HUES64 (cell line): ENCODE results near the gene FAM32A.

ENCODE experiments used
- H3K27ac ChIP-seq: 2 replicates; pipeline ENCODE4 v1.7.0; 2013; ENCODE audit warnings: low read depth, low read length, inconsistent platforms
- H3K27me3 ChIP-seq: 2 replicates; pipeline ENCODE4 v1.6.1; 2013; ENCODE audit warnings: mild to moderate bottlenecking, low read length; ENCODE audit not compliant: insufficient read depth
- H3K36me3 ChIP-seq: 2 replicates; pipeline ENCODE4 v1.6.1; 2013; ENCODE audit warnings: mild to moderate bottlenecking, low read length; ENCODE audit not compliant: insufficient read depth
- H3K4me1 ChIP-seq: 2 replicates; pipeline ENCODE4 v1.6.1; 2013; ENCODE audit warnings: mild to moderate bottlenecking, low read length, moderate library complexity; ENCODE audit not compliant: insufficient read depth
- H3K4me3 ChIP-seq: 2 replicates; pipeline ENCODE4 v1.5.1; 2013; ENCODE audit warnings: mild to moderate bottlenecking, low read length, moderate library complexity
- H3K9ac ChIP-seq: 2 replicates; pipeline ENCODE4 v1.6.1; 2013; ENCODE audit warnings: mild to moderate bottlenecking, low read depth, low read length
- H3K9me3 ChIP-seq: 2 replicates; pipeline ENCODE4 v1.6.1; 2013; ENCODE audit warnings: low read depth, low read length; ENCODE audit not compliant: insufficient read depth
- WGBS: fragments of 150-250, 120-280 bp; methylation state at CpG from one replicate; pipeline ENCODE4 v1.1.7; 2013; ENCODE audit warnings: missing lambda C conversion rate; 5-methylcytosine and 5-hydroxymethylcytosine counted together

The FAM32A gene

DNA sequence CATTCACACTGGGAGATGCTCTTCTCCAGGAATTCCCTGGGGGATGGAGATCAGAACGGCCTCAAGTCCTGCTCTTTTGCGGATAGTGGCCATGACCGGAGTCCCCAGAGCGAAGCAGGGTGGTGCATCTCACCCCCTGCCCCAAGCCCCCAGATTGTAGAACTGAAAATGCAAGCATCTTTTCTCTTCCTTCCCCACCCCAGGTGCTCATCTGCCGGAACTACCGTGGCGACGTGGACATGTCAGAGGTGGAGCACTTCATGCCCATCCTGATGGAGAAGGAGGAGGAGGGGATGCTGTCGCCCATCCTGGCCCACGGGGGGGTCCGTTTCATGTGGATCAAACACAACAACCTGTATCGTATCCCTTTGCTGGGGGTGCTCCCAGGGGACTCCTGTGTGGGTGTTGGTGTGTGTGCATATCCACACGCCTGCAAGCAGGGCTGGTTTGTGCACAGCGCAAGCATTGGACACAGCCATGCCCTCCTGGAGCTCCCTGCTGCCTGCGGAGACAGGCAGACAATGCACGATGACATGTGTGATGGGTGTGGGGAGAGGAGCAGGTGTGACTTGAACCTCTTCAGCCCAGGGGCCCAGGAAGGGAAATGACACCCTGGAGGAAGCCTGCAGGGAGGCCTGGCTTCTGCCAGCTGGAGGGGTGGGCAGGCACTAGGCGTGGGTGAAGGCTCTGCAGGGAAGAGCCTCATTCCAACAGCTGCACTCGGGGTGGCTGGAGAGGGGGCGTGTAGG, 18.2 kb downstream of the FAM32A start:
- H3K9me3 ChIP-seq = no peaks in the 10 kb centered on the region
- H3K27ac ChIP-seq = no peak overlapping the region
- no peaks in the 10 kb centered on the region for H3K4me1 ChIP-seq
- no peak overlapping the region for H3K9ac ChIP-seq
- H3K27me3 ChIP-seq = no peaks in the 10 kb centered on the region
- WGBS = 95% methylated on average over 19 of the region's 19 CpGs
- H3K4me3 ChIP-seq = no peak overlapping the region
- peaks cover 16% of the 10 kb centered on the region; the same call in 1 of the 2 replicates for H3K36me3 ChIP-seq

DNA sequence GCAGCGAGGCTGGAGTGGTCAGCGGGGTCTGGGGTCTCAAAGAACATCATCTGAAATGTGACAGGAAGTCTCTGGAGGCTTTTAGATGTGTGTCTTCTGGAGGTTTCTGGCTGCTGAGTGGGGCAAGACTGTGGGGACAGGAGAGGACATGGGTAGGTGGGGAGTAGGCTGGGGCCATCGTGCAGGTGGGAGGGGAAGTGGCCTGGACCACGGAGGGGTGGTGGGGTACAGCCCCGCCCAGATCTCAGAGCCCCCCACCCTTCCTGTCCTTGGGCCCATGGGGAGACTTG, 18.7 kb downstream of the FAM32A start:
- peaks cover 21% of the 10 kb centered on the region for H3K36me3 ChIP-seq
- no peak overlapping the region for H3K27ac ChIP-seq
- no peak overlapping the region for H3K9ac ChIP-seq
- no peaks in the 10 kb centered on the region for H3K27me3 ChIP-seq
- H3K4me3 ChIP-seq = no peak overlapping the region
- no peaks in the 10 kb centered on the region for H3K4me1 ChIP-seq
- 84% methylated on average over 5 of the region's 5 CpGs for WGBS
- H3K9me3 ChIP-seq = no peaks in the 10 kb centered on the region

DNA sequence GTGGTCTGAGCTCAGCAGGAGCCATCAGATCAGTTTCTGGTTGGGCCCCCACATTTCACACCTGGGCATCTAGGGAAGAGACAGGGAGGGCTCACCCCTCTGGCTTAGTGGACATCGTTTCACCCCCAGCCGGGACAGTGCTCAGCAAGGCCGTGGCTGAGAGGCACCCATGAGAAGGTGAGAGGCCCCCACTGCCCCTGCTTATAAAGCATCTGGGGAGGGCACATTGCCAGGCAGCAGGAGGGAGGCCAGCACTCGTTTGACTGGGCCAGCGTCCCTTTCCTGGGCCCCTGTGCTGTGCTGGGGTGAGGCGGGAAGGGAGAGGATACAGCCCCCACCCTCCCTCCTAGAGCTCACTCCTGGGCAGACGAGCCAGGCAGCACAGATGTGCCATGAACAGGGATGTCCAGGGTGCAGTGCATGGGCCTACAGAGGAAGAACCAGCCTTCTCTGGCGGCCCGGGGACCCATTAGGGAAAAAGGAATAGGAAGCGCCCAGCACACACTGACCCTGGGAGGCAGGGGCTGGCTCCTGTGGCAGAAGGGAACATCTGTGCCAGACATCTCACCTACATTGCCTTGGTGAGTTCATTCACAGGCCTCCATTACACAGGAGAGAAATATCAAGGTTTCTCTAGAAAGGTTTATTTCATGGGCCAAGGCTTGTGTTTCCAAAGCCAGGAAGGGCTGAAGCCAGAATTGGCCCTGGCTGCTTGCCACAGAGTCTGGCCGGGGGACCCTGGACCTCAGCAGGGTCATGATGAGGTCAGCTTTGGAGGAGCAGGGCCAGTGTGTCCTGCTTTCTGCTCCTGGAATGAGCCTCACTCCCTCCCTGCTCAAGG, 20.2 kb downstream of the FAM32A start:
- H3K27me3 ChIP-seq = no peaks in the 10 kb centered on the region
- no peak overlapping the region for H3K4me3 ChIP-seq
- 96% methylated on average over 11 of the region's 11 CpGs for WGBS
- no peak overlapping the region for H3K27ac ChIP-seq
- H3K9me3 ChIP-seq = no peaks in the 10 kb centered on the region
- no peaks in the 10 kb centered on the region for H3K4me1 ChIP-seq
- H3K9ac ChIP-seq = no peak overlapping the region
- H3K36me3 ChIP-seq = peaks cover 36% of the 10 kb centered on the region

DNA sequence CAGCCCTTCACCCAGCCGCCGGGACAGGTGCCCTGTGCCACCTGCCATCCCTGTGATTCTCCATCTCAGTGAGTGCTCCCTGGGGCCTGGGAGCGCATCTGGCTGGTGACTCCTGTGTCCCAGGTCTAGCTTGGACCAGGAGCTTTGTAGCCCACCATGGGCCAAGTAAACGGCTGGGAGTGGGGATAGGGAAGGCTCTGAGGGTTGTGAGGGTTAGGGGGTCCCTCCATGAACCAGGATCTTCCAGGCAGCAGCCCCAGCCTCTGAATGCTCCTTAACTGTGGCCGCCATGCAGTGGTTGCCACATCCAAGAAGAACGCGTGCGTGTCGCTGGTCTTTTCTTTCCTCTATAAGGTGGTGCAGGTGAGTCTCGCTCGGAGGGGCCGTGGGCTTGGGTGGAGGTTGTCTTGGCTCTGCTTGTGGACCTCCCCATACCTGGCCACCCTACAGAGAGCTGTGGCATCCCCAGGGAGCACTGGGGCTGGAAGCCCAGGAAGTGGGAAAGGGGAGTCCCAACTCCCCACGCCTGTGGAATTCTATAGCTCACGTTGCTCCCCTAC, 20.9 kb downstream of the FAM32A start:
- Histone ChIP-seq H3K27ac (no peak overlapping the region), H3K27me3 (no peaks in the 10 kb centered on the region), H3K4me3 (no peak overlapping the region), H3K4me1 (no peaks in the 10 kb centered on the region), H3K9ac (no peak overlapping the region), H3K36me3 (peaks cover 41% of the 10 kb centered on the region), H3K9me3 (no peaks in the 10 kb centered on the region)
- 95% methylated on average over 11 of the region's 14 CpGs for WGBS

DNA sequence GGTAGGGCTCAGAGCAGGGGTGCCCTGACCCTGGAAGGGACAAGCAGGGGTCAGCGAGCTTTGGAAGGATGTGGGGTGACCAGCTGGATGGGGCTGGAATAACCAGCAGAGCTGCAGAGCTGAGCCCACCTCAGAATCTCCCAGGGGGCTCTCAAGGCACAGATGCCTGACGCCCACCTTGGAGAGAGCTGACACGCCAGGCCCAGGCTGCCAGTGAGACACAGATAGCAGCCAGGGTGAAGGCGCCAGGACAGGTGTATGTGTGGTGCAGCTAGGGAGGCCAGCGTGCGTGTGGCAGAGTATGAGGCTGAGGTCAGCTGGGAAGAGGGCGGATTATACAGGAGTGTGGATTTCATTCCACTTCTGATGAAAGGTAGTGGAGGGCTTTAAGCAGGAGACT, 21.4 kb downstream of the FAM32A start:
- Histone ChIP-seq H3K36me3 (peaks cover 44% of the 10 kb centered on the region), H3K4me3 (no peak overlapping the region), H3K9ac (no peak overlapping the region), H3K9me3 (no peaks in the 10 kb centered on the region), H3K27ac (no peak overlapping the region), H3K4me1 (no peaks in the 10 kb centered on the region), H3K27me3 (no peaks in the 10 kb centered on the region)
- WGBS = 95% methylated on average over 7 of the region's 7 CpGs

DNA sequence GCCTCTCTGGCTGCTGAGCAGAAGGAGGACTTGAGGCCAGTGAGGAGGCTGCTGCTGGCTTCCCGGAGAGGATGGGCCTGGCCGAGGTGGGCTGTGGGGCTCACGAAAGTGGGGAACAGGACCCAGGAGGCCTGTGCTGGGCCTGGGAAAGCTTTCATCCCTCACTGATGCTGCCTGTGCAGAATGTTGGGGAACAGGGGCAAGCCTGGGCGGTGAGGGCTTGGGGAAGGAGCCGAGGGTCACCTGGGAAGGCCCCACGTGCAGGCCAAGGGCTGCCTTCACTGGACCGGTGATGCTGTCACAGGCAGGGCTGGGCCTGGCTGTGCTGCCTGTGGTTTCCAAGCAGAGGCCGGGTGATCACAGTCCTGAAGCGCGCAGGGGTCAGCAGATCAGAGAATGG, 21.9 kb downstream of the FAM32A start:
- Histone ChIP-seq H3K4me1 (no peaks in the 10 kb centered on the region), H3K27ac (no peak overlapping the region), H3K9ac (no peak overlapping the region), H3K4me3 (no peak overlapping the region), H3K9me3 (no peaks in the 10 kb centered on the region), H3K27me3 (no peaks in the 10 kb centered on the region), H3K36me3 (peaks cover 44% of the 10 kb centered on the region)
- WGBS = 91% methylated on average over 10 of the region's 10 CpGs

DNA sequence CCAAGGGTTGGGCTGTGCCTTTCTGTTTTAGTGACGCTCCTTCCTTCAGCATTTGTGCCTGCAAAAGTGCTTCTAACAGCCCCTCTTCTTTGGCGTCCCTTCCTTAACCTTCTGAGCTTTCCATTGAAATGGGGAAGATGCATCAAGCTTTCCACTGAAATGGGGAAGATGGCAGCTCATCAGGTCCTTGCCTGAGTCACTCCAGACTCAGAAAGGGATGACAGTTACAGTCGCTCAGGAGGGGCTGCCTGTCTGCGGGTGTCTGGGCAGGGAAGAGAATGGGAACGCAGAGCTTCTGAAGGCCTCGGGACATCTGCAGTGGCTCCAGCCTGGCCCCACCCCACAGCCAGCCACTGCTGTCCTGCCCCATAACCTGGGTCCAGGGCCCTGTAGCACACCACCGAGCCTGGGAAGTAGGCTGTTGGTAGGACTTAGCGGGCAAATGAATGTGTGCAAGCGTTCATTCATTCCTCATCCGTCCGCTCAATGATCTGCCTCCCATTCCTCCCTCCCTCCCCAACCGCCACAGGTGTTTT, 22.3 kb downstream of the FAM32A start:
- Histone ChIP-seq H3K9me3 (no peaks in the 10 kb centered on the region), H3K9ac (no peak overlapping the region), H3K36me3 (peaks cover 44% of the 10 kb centered on the region), H3K4me3 (no peak overlapping the region), H3K4me1 (no peaks in the 10 kb centered on the region), H3K27ac (no peak overlapping the region), H3K27me3 (no peaks in the 10 kb centered on the region)
- WGBS = 94% methylated on average over 12 of the region's 12 CpGs

DNA sequence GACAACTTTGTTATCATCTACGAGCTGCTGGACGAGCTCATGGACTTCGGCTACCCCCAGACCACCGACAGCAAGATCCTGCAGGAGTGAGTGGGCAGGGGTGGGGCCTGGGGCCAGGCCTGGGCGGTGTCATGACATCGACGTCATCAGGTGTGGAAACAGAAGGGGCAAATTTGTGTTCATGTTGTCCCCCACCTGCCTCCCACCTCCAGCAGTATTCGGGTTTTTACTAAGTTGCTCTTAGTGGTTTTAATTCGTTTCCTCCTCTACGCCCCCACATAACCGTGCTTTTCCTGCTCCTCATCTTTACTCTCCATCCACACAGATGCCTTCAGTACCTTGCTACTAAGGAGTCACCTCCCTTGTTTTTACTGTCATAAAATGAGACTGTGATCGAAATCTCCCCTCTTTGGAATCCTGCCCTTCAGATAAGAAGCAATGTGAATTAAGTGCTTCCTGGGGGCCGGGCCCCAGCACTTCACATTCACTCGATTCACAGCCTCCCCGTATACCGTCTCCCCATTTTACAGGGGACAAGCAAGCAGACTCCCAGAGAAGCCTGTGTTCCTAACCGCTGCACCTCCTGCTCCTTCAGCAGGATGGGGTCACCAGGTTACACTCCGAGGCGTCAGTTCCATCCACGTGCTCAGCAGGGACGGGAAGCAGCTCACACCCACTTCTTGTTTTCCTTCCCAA, 23.0 kb downstream of the FAM32A start:
- H3K4me1 ChIP-seq = no peaks in the 10 kb centered on the region
- no peaks in the 10 kb centered on the region for H3K27me3 ChIP-seq
- H3K36me3 ChIP-seq = peaks cover 43% of the 10 kb centered on the region
- 96% methylated on average over 21 of the region's 21 CpGs for WGBS
- no peak overlapping the region for H3K4me3 ChIP-seq
- no peak overlapping the region for H3K9ac ChIP-seq
- H3K9me3 ChIP-seq = no peaks in the 10 kb centered on the region
- no peak overlapping the region for H3K27ac ChIP-seq

DNA sequence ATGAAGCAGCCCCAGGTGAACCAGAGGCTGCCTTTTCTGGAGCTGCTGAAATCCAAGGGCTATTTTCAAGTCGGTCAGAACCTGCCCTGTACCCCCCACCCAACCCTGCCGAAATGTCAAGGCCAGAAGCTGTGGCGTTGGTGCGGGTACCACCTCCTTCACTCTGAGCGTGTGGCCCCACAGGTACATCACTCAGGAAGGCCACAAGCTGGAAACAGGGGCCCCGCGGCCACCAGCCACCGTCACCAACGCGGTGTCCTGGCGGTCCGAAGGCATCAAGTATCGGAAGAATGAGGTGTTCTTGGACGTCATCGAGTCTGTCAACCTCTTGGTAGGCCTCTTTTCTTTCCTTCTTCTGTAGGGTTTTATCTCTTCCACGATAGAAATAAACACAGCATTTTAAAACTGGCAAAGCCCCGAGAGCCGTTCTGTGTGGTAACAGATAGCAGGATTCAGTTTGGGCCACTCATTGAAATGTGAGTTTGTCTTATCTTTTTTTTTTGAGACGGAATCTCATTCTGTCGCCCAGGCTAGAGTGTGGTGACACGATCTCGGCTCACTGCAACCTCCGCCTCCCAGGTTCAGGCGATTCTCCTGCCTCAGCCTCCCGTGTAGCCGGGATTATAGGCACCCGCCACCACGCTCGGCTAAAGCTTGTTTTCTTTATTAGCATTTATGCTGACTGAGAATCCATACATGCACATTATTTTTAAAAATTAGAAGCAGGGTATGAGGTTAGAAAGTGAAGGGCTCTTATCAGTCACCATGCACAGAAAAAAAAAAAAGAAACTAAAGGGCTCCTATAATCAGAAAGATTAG, 23.8 kb downstream of the FAM32A start:
- no peaks in the 10 kb centered on the region for H3K27me3 ChIP-seq
- H3K36me3 ChIP-seq = peaks cover 36% of the 10 kb centered on the region
- H3K9me3 ChIP-seq = no peaks in the 10 kb centered on the region
- H3K27ac ChIP-seq = no peak overlapping the region
- 96% methylated on average over 29 of the region's 29 CpGs for WGBS
- no peaks in the 10 kb centered on the region for H3K4me1 ChIP-seq
- H3K9ac ChIP-seq = no peak overlapping the region
- H3K4me3 ChIP-seq = no peak overlapping the region

DNA sequence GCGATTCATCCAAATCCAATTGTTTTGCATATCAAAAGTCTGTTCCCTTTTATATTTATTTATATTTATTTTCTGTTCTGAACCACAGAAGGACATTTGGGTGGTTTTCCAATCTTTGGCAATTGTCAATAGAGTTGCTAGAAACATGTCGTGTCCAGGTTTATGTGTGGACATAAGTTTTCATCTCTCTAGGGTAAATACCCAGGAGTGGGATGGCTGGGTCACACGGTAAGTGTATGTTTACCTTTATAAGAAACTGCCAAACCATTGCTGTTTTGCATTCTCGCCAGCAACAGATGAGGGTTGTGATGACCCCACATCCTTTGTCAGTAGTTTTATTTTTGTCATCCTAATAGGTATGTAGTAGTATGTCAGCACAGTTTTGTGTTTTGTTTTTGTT, 25.0 kb downstream of the FAM32A start:
- no peaks in the 10 kb centered on the region for H3K27me3 ChIP-seq
- no peak overlapping the region for H3K9ac ChIP-seq
- 94% methylated on average over 4 of the region's 4 CpGs for WGBS
- no peak overlapping the region for H3K27ac ChIP-seq
- H3K9me3 ChIP-seq = no peaks in the 10 kb centered on the region
- no peak overlapping the region for H3K4me3 ChIP-seq
- H3K4me1 ChIP-seq = no peaks in the 10 kb centered on the region
- H3K36me3 ChIP-seq = peaks cover 36% of the 10 kb centered on the region
